Panc1 (cell line): ENCODE data around the gene MOGAT3. TPM values are rescaled to one million over a fixed set of nuclear protein-coding genes. Genes with fewer than 3 reads are reported as not detected.
A peak's percentile ranks its signal among the peaks of the same experiment; 100 is the strongest.

Source experiments
- ATAC-seq: fragments of 200-7000 bp; cut with Tn5 transposase; 2 replicates; pipeline ENCODE4 v1.9.1; 2020; ENCODE audit warnings: mild to moderate bottlenecking, moderate library complexity
- BruUV-seq: library from RNA; stranded (reverse); fragments of 400-500 nt; replicated peaks from 2 replicates; lab custom pipeline; 2021; lab: Mats Ljungman, UMichigan
- CTCF ChIA-PET: fragments of 300-600 bp; sonication (Branson Sonifier 250); formaldehyde crosslinking; loops from one replicate; lab custom pipeline; 2022; ENCODE audit warnings: antibody characterized with exemption; lab: Charles Lee
- POLR2A ChIA-PET: fragments of 300-600 bp; sonication (Branson Sonifier 250); formaldehyde crosslinking; loops from one replicate; lab custom pipeline; 2022; ENCODE audit warnings: antibody characterized with exemption; lab: Charles Lee
- DNase-seq: peaks from one replicate; pipeline ENCODE4 v3.0.0-alpha.2; 2010; ENCODE audit warnings: low read depth, low spot score
- H3K27ac ChIP-seq: 2 replicates; pipeline ENCODE4 v1.5.1; 2011; ENCODE audit warnings: mild to moderate bottlenecking, low read length, inconsistent platforms
- H3K27me3 ChIP-seq: fragments of 200-500 bp; sonication (Bioruptor generic); 2 replicates; pipeline ENCODE4 v1.6.0; 2014; ENCODE audit warnings: low read length, inconsistent platforms; ENCODE audit not compliant: control insufficient read depth, insufficient read depth
- H3K36me3 ChIP-seq: fragments of 200-500 bp; sonication (Bioruptor generic); 2 replicates; pipeline ENCODE4 v1.5.1; 2014; ENCODE audit warnings: inconsistent platforms, mild to moderate bottlenecking, low read length, moderate library complexity; ENCODE audit not compliant: control insufficient read depth, insufficient read depth
- H3K4me1 ChIP-seq: 2 replicates; pipeline ENCODE4 v1.5.1; 2011; ENCODE audit warnings: inconsistent platforms, mild to moderate bottlenecking, low read length, moderate library complexity; ENCODE audit not compliant: control insufficient read depth, insufficient read depth
- H3K4me3 ChIP-seq, 2 experiments: 2 replicates each; pipeline ENCODE4 v1.5.1; 2011 to 2012; ENCODE audit warnings: low read depth in 2 of 2, low read length in 2 of 2, mild to moderate bottlenecking in 2 of 2, inconsistent platforms in 1 of 2, moderate library complexity in 1 of 2
- H3K9me3 ChIP-seq: fragments of 200-500 bp; sonication (Bioruptor generic); 2 replicates; pipeline ENCODE4 v1.5.1; 2014; ENCODE audit warnings: low read depth, mild to moderate bottlenecking, inconsistent platforms, low read length, moderate library complexity; ENCODE audit not compliant: control insufficient read depth, insufficient read depth
- POLR2AphosphoS5 ChIP-seq: IDR thresholded peaks from 2 replicates; pipeline ENCODE4 v1.6.1; 2012; ENCODE audit warnings: mild to moderate bottlenecking, low read depth, low read length, moderate library complexity
- SIN3A ChIP-seq: IDR thresholded peaks from 2 replicates; pipeline ENCODE4 v1.6.1; 2012; ENCODE audit warnings: low read depth, mild to moderate bottlenecking, low read length, moderate library complexity, borderline replicate concordance; ENCODE audit not compliant: insufficient read depth
- TCF7L2 ChIP-seq: IDR thresholded peaks from 2 replicates; pipeline ENCODE4 v1.6.1; 2011; ENCODE audit warnings: mild to moderate bottlenecking, low read depth, low read length, inconsistent platforms
- in situ Hi-C: cut with HindIII; loops from 2 replicates; pipeline ENCODE4 v1.10.0; 2016; ENCODE audit warnings: low sequenced_read_pairs, low pct_unique_long_range_greater_than_20kb
- intact Hi-C: fragments of 100-400 bp; cut with micrococcal nuclease; formaldehyde crosslinking; loops from one replicate; pipeline ENCODE4 v1.10.0; 2022; ENCODE audit not compliant: unreplicated experiment
- total RNA-seq: library from RNA; stranded (reverse); gene quantifications from one replicate; pipeline ENCODE4 v1.2.1, GENCODE V29; 2021; ENCODE audit not compliant: unreplicated experiment
- TF ChIP-seq, protein P1 (sequence below), 2 experiments: IDR thresholded peaks; 2 replicates each; pipeline ENCODE4 v1.6.1; 2011 to 2012; ENCODE audit warnings: low read depth in 2 of 2, control low read depth in 1 of 2, low read length in 1 of 2, mild to moderate bottlenecking in 1 of 2, moderate library complexity in 1 of 2; ENCODE audit not compliant: insufficient read depth in 1 of 2
- TF ChIP-seq, protein P2 (sequence below): fragments of 450-650 bp; IDR thresholded peaks from 2 replicates; pipeline ENCODE4 v1.5.1; 2017; ENCODE audit warnings: mild to moderate bottlenecking

MOGAT3 gene
- total RNA-seq, 1 experiment from 2014 or later: 0.23 TPM

GRCh38 chr7:101172005-101172853 is 28.6 kb downstream of the MOGAT3 start:
- ChIA-PET CTCF (interaction anchor here (1.1 to 1.4 kb wide), 2 partner anchors 20 to 28 kb away, joined by 3 to 8 read pairs; no protein-coding TSS in a partner anchor), POLR2A (no interaction called here)
- intact Hi-C loops (no loop called here), in situ Hi-C loops (no loop called here)
- BruUV-seq: no TSS peak
- peaks cover 16% of the 10 kb centered on the region for H3K27me3 ChIP-seq
- DNase-seq (no peak), ATAC-seq (no peak)
- H3K36me3 ChIP-seq: no peaks in the 10 kb centered on the region
- TF ChIP-seq, protein P1, sequence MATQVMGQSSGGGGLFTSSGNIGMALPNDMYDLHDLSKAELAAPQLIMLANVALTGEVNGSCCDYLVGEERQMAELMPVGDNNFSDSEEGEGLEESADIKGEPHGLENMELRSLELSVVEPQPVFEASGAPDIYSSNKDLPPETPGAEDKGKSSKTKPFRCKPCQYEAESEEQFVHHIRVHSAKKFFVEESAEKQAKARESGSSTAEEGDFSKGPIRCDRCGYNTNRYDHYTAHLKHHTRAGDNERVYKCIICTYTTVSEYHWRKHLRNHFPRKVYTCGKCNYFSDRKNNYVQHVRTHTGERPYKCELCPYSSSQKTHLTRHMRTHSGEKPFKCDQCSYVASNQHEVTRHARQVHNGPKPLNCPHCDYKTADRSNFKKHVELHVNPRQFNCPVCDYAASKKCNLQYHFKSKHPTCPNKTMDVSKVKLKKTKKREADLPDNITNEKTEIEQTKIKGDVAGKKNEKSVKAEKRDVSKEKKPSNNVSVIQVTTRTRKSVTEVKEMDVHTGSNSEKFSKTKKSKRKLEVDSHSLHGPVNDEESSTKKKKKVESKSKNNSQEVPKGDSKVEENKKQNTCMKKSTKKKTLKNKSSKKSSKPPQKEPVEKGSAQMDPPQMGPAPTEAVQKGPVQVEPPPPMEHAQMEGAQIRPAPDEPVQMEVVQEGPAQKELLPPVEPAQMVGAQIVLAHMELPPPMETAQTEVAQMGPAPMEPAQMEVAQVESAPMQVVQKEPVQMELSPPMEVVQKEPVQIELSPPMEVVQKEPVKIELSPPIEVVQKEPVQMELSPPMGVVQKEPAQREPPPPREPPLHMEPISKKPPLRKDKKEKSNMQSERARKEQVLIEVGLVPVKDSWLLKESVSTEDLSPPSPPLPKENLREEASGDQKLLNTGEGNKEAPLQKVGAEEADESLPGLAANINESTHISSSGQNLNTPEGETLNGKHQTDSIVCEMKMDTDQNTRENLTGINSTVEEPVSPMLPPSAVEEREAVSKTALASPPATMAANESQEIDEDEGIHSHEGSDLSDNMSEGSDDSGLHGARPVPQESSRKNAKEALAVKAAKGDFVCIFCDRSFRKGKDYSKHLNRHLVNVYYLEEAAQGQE (IDR thresholded peaks at IDR 0.05; ENCODE audit: insufficient read depth in 1 of 2, low read depth in 2 of 2, low read length in 1 of 2): no peak
- no peak for TF ChIP-seq SIN3A
- TF ChIP-seq POLR2AphosphoS5: no peak
- TF ChIP-seq, protein P2, sequence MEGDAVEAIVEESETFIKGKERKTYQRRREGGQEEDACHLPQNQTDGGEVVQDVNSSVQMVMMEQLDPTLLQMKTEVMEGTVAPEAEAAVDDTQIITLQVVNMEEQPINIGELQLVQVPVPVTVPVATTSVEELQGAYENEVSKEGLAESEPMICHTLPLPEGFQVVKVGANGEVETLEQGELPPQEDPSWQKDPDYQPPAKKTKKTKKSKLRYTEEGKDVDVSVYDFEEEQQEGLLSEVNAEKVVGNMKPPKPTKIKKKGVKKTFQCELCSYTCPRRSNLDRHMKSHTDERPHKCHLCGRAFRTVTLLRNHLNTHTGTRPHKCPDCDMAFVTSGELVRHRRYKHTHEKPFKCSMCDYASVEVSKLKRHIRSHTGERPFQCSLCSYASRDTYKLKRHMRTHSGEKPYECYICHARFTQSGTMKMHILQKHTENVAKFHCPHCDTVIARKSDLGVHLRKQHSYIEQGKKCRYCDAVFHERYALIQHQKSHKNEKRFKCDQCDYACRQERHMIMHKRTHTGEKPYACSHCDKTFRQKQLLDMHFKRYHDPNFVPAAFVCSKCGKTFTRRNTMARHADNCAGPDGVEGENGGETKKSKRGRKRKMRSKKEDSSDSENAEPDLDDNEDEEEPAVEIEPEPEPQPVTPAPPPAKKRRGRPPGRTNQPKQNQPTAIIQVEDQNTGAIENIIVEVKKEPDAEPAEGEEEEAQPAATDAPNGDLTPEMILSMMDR: no peak; the same call in 1 of the 2 replicates
- TF ChIP-seq TCF7L2: no peak
- H3K27ac ChIP-seq: no peak overlapping the region
- peaks cover 39% of the 10 kb centered on the region for H3K4me1 ChIP-seq
- no peaks in the 10 kb centered on the region for H3K9me3 ChIP-seq
- H3K4me3 ChIP-seq: peak overlapping the region in 1 of 2 experiments; percentile 62; a peak in 2 of 4 replicates

DNA sequence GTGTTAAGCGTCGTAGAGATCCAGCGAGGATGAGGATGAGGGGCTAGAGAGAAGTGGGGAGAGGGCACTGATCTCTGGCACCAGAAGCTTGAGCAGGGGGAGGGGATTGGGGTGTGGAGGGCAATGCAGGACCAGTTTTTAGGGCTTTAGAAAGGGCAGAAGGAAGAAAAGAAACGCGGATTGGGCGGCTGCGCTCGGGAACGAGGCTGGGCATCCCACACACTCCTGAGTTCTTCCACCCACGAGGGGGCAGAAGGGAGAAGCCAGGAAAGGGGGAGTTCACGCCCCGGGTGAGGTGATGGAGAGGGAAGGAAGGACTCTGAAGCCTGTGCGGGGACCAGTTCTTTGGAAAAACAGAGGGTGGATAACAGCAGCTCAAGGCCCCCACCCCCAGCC is 29.4 kb downstream of the MOGAT3 start:
- ChIA-PET POLR2A (interaction anchor here (0.6 kb wide), 1 partner anchor 86 kb away, joined by 11 read pairs; the partner anchor contains the start of gene TRIM56), CTCF (interaction anchor here (1.1 to 1.4 kb wide), 2 partner anchors 21 to 28 kb away, joined by 3 to 8 read pairs; no protein-coding TSS in a partner anchor)
- ATAC-seq (no peak), DNase-seq (no peak)
- no TSS peak for BruUV-seq
- Histone ChIP-seq H3K4me3 (0 out of 4 replicates have a peak overlapping the region, but pooled peaks of 1 of the 2 experiments have one; percentile 62), H3K27ac (no peak overlapping the region), H3K4me1 (peaks cover 44% of the 10 kb centered on the region), H3K9me3 (no peaks in the 10 kb centered on the region), H3K27me3 (peaks cover 16% of the 10 kb centered on the region), H3K36me3 (no peaks in the 10 kb centered on the region)
- no peak for TF ChIP-seq POLR2AphosphoS5
- TF ChIP-seq, protein P2: peak; percentile 55
- in situ Hi-C loops (no loop called here), intact Hi-C loops (no loop called here)
